Brain pericyte (primary cell): ENCODE measurements around the gene EFS.
"Not testable (repeated sequence)": the region's sequence is repeated elsewhere in the genome, so short reads cannot be mapped to it uniquely, and the experiment has no call there.

ENCODE experiments used
- DNase-seq: peaks from one replicate; pipeline ENCODE4 v3.0.0-alpha.2; 2012; ENCODE audit warnings: low read depth, low spot score

The EFS gene

GRCh38 chr14:23399136-23399535, 34.2 kb upstream of the EFS start:
- DNase-seq: no peak

- DNase-seq: no peak
Observed at GRCh38 chr14:23398348-23398747, 33.4 kb upstream of the EFS start.

GRCh38 chr14:23396781-23397407, 31.9 kb upstream of the EFS start:
- no peak for DNase-seq

GRCh38 chr14:23396126-23396525, 31.2 kb upstream of the EFS start:
- DNase-seq: no peak

- DNase-seq: no peak
Observed at GRCh38 chr14:23392613-23393012, 27.6 kb upstream of the EFS start.

GRCh38 chr14:23389871-23390270, 24.9 kb upstream of the EFS start:
- DNase-seq: not testable (repeated sequence)

GRCh38 chr14:23389396-23389795, 24.4 kb upstream of the EFS start:
- DNase-seq: no peak

GRCh38 chr14:23388996-23389395, 24.0 kb upstream of the EFS start:
- DNase-seq: no peak

- no peak for DNase-seq
Observed at GRCh38 chr14:23387916-23388882, 23.2 kb upstream of the EFS start.

GRCh38 chr14:23386999-23387398, 22.0 kb upstream of the EFS start:
- DNase-seq: no peak

- DNase-seq: not testable (repeated sequence)
Observed at GRCh38 chr14:23386266-23386657, 21.3 kb upstream of the EFS start.

GRCh38 chr14:23385642-23386265, 20.8 kb upstream of the EFS start:
- no peak for DNase-seq

GRCh38 chr14:23385244-23385641, 20.3 kb upstream of the EFS start:
- DNase-seq: no peak

GRCh38 chr14:23384364-23385080, 19.6 kb upstream of the EFS start:
- no peak for DNase-seq

GRCh38 chr14:23382731-23383440, 17.9 kb upstream of the EFS start:
- no peak for DNase-seq

- no peak for DNase-seq
Observed at GRCh38 chr14:23382276-23382675, 17.3 kb upstream of the EFS start.

GRCh38 chr14:23381871-23382270, 16.9 kb upstream of the EFS start:
- DNase-seq: no peak

GRCh38 chr14:23380976-23381375, 16.0 kb upstream of the EFS start:
- no peak for DNase-seq

GRCh38 chr14:23380197-23380914, 15.4 kb upstream of the EFS start:
- no peak for DNase-seq

GRCh38 chr14:23379366-23380196, 14.6 kb upstream of the EFS start:
- no peak for DNase-seq
